ENCODE data around the gene DIS3L2.
"Not testable (repeated sequence)": the region's sequence is repeated elsewhere in the genome, so short reads cannot be mapped to it uniquely, and the experiment has no call there.

DIS3L2 gene

GRCh38 chr2:232309592-232309991 lies 348.1 kb downstream of the DIS3L2 start:
- no peak for DNase-seq

DNA sequence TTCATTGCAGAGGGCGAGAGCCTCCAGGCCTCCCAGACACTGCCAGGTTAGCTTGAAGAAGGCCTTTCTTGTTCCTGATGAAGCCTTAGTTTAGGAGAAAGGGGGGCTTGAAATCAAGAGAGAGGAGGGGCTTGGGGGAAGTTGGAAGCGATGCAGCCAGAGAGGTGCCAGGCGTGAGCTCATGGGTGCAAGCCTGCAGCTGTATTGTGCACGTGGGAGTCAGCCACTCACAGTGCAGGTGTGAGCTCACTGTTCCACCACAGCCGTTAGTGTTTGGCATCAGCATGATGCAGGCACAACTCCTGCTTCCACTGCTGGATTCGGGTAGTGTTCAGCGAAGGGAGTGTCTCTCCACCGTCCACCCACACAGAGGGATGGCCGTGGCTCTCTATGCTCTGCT lies 348.6 kb downstream of the DIS3L2 start:
- DNase-seq: no peak

- DNase-seq: no peak
Measured at GRCh38 chr2:232310696-232311095, 349.2 kb downstream of the DIS3L2 start.

- DNase-seq: not testable (repeated sequence)
Measured at GRCh38 chr2:232313645-232314044, 352.1 kb downstream of the DIS3L2 start.

GRCh38 chr2:232315049-232315922 lies 353.8 kb downstream of the DIS3L2 start:
- DNase-seq: peak; percentile 90 to 95 (median 94)

DNA sequence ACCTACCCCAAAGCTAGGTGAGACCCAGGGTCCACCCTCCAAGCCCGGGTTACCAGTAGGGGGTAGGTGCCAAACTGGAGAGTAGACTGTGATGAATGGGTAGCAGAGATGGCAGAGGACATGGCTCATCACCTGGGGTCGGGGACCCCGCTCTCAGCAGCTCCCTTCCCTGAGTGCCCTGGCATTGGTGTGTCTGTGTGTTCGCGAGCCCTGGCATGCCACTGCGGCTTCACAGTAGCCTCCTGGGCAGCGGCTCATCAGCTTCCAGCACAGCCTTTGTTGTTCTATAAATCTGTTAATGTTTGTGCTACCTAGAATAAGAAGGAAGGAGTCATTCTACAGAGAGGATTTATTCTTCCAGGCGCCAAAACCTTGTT lies 354.4 kb downstream of the DIS3L2 start:
- DNase-seq: no peak

- peak in 2 of 3 donors; percentile 9 to 34 for DNase-seq
Measured at GRCh38 chr2:232316461-232317330, 355.2 kb downstream of the DIS3L2 start.

GRCh38 chr2:232318169-232318855 lies 356.8 kb downstream of the DIS3L2 start:
- no peak for DNase-seq

- DNase-seq: no peak
Measured at GRCh38 chr2:232319067-232319802, 357.7 kb downstream of the DIS3L2 start.

- DNase-seq: no peak
Measured at GRCh38 chr2:232319803-232320442, 358.4 kb downstream of the DIS3L2 start.

- no peak for DNase-seq
Measured at GRCh38 chr2:232320443-232320803, 358.9 kb downstream of the DIS3L2 start.

DNA sequence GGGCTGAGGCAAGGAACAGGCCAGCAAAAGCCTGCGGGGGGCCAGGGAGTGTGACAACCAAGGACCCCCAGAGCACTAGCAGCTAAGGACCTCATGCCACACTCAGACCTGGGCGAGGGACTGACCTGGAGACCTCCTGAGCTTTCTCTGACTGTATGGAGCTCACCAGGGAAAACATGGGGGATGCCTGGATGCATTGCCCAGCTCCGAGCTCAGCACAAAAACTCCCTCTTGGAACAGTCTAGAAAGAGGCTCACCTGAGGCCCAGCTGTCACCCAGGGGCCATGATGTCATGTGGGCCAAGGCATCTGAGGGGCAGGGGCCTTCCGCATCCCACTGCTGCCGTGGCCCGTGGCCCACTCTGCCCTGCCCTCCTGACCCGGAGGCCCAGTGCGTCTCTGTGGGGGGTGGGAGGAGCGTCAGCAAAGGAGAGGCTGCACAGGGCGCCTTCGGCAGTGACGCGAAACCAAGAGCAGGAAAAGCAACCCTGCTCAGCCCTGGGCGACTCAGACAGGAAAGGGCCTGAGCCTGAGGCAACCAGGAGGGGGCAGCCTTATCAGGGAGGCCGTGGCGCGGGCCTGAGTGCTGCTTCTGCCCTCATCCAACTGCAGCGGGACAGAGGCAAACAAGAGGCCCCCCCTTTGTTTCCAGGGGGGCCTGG lies 359.8 kb downstream of the DIS3L2 start:
- DNase-seq: no peak

- DNase-seq: no peak
Measured at GRCh38 chr2:232321817-232322559, 360.5 kb downstream of the DIS3L2 start.

DNA sequence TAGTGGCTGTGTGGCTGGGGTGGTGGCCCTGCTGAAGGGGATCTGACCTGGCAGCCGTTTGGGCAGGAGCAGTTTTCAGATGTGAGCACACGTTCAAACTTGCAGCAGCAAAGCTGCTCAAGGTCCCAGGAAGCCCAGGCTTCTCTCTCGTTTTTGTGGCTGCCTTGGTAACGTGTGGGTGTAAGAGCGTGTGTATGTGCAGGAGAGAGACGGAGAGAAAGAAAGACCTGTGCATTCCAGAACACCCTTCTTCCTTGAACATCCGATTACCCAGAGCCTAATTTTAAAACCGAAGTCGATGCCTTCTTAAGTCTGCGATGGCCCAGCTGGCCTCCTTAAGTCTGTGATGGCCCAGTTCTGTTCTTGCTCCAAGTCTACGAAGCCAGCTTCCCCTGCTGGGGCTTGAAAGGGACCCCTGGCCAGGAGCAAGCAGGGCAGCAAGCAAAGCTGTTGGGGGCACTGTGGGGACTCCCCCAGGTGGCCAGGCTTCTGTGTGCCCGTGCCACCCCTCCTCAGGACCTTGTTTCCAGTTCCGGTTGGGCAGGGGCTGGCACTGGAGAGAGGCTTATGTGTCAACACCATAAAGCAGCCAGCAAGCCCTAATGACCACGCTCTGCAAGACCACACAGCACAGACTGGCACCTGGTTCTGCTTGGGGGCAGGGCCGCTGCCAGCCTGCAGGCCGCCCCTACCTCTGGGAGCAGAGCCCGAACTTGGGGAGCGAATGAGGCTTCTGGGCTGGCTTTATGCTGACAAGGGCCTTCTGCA lies 361.2 kb downstream of the DIS3L2 start:
- DNase-seq: no peak

GRCh38 chr2:232323328-232323650 lies 361.8 kb downstream of the DIS3L2 start:
- DNase-seq: no peak

DNA sequence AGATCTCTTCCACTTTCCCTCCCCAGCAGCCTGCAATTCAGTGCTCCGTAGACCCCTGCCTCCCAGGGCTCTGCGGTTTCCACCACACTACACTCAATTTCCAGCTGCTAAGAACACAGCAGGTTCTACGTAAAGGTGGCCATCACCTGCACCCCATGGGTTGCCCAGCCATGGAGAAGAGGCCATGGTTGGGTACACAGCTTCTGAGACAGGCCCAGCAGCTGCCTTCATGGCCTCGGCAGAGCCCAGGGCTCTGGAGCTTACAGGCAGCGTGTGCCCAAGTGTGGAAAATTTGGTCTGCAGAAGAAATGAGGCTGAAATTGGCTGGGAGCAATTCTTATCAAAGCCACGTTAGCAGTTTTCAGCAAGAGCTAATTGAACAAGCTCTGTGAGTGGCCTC lies 362.5 kb downstream of the DIS3L2 start:
- not testable (repeated sequence) for DNase-seq

- no peak for DNase-seq
Measured at GRCh38 chr2:232324778-232325177, 363.3 kb downstream of the DIS3L2 start.

- DNase-seq: peak; percentile 31 to 59 (median 38)
Measured at GRCh38 chr2:232325324-232326273, 364.1 kb downstream of the DIS3L2 start.

Measured in suppressor macrophage treated with lipopolysaccharide for 1 hour (primary cell).